Muscle layer of duodenum (tissue), 2 donors: Measurements from ENCODE around the gene TTLL11.
A peak's percentile ranks its signal among the peaks of the same experiment; 100 is the strongest.

Source experiments
- H3K27ac ChIP-seq: one replicate; pipeline ENCODE4 v1.7.0; 2013; ENCODE audit warnings: mild to moderate bottlenecking, low read length
- H3K27me3 ChIP-seq: one replicate; pipeline ENCODE4 v1.7.0; 2013; ENCODE audit warnings: low read depth, mild to moderate bottlenecking, control low read depth, low read length
- H3K36me3 ChIP-seq, 2 donors: one replicate each; pipeline ENCODE4 v1.7.0; 2013; ENCODE audit warnings: low read length in 2 of 2, control low read depth in 1 of 2, mild to moderate bottlenecking in 1 of 2; ENCODE audit not compliant: insufficient read depth in 2 of 2, control insufficient read depth in 1 of 2
- H3K4me1 ChIP-seq, 2 donors: one replicate each; pipeline ENCODE4 v1.7.0; 2013; ENCODE audit warnings: low read length in 2 of 2, mild to moderate bottlenecking in 2 of 2, control low read depth in 1 of 2, moderate library complexity in 1 of 2; ENCODE audit not compliant: insufficient read depth in 2 of 2, control insufficient read depth in 1 of 2
- H3K4me3 ChIP-seq, 2 donors: one replicate each; pipeline ENCODE4 v1.7.0; 2013; ENCODE audit warnings: low read length in 2 of 2, low read depth in 1 of 2, mild to moderate bottlenecking in 1 of 2
- H3K9me3 ChIP-seq, 2 donors: one replicate each; pipeline ENCODE4 v1.7.0; 2013; ENCODE audit warnings: low read length in 2 of 2, control low read depth in 1 of 2, mild to moderate bottlenecking in 1 of 2; ENCODE audit not compliant: control insufficient read depth in 1 of 2
- donor health status: healthy.

Gene TTLL11

GRCh38 chr9:122130837-122131236 is 37.7 kb upstream of the TTLL11 start:
- Histone ChIP-seq H3K9me3 (no peaks in the 10 kb centered on the region), H3K27ac (no peak overlapping the region), H3K36me3 (no peaks in the 10 kb centered on the region), H3K4me3 (no peak overlapping the region), H3K27me3 (peaks cover 6% of the 10 kb centered on the region), H3K4me1 (peaks cover 1 to 12% of the 10 kb centered on the region in 2 donors)

GRCh38 chr9:122129969-122130368 is 36.9 kb upstream of the TTLL11 start:
- no peak overlapping the region for H3K27ac ChIP-seq
- H3K27me3 ChIP-seq = peaks cover 12% of the 10 kb centered on the region
- peaks cover 6 to 21% of the 10 kb centered on the region in 2 donors for H3K4me1 ChIP-seq
- no peaks in the 10 kb centered on the region for H3K36me3 ChIP-seq
- no peaks in the 10 kb centered on the region for H3K9me3 ChIP-seq
- no peak overlapping the region for H3K4me3 ChIP-seq

GRCh38 chr9:122128969-122129343 is 35.8 kb upstream of the TTLL11 start:
- Histone ChIP-seq H3K27ac (no peak overlapping the region), H3K27me3 (peaks cover 12% of the 10 kb centered on the region), H3K36me3 (no peaks in the 10 kb centered on the region)

GRCh38 chr9:122128007-122128968 is 35.2 kb upstream of the TTLL11 start:
- peaks cover 6 to 21% of the 10 kb centered on the region in 2 donors for H3K4me1 ChIP-seq
- peaks cover 12% of the 10 kb centered on the region for H3K27me3 ChIP-seq
- H3K27ac ChIP-seq = no peak overlapping the region
- H3K4me3 ChIP-seq = no peak overlapping the region
- H3K36me3 ChIP-seq = no peaks in the 10 kb centered on the region
- no peaks in the 10 kb centered on the region for H3K9me3 ChIP-seq

More at GRCh38 chr9:122128969-122129343, 35.8 kb upstream of the TTLL11 start:
- Histone ChIP-seq H3K4me3 (no peak overlapping the region), H3K9me3 (no peaks in the 10 kb centered on the region), H3K4me1 (peaks cover 6 to 21% of the 10 kb centered on the region in 2 donors)

DNA sequence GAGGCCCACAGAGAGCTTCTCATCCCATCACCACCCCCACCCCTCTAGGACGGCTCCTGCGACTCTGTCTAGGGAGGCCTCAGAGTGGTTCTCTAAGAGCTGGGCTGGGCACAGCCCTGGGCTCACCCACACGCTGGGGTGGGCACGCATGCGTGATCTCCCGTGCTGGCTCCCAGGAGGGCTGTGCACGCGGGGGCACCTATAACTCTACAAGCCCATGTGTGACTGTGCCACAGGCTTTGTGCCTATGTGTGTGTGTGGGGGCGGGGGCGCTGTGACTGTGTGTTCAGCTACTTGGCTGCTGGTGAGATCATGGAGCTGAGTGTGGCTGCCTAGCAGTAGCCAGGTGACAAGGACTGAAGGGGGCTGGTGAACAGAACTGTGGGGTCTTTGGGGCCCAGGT is 34.3 kb upstream of the TTLL11 start:
- H3K36me3 ChIP-seq = no peaks in the 10 kb centered on the region
- H3K4me1 ChIP-seq = peaks cover 6 to 21% of the 10 kb centered on the region in 2 donors
- H3K27ac ChIP-seq = no peak overlapping the region
- no peaks in the 10 kb centered on the region for H3K9me3 ChIP-seq
- no peak overlapping the region for H3K4me3 ChIP-seq
- peaks cover 12% of the 10 kb centered on the region for H3K27me3 ChIP-seq

- H3K27me3 ChIP-seq = peaks cover 12% of the 10 kb centered on the region
- H3K4me3 ChIP-seq = peak overlapping the region; percentile 39 to 59
- no peaks in the 10 kb centered on the region for H3K9me3 ChIP-seq
- H3K27ac ChIP-seq = no peak overlapping the region
- no peaks in the 10 kb centered on the region for H3K36me3 ChIP-seq
- peaks cover 6 to 21% of the 10 kb centered on the region in 2 donors for H3K4me1 ChIP-seq
These were observed 33.5 kb upstream of the TTLL11 start for GRCh38 chr9:122126331-122127261.

- Histone ChIP-seq H3K27ac (no peak overlapping the region), H3K4me1 (peaks cover 6 to 21% of the 10 kb centered on the region in 2 donors), H3K9me3 (no peaks in the 10 kb centered on the region), H3K36me3 (no peaks in the 10 kb centered on the region), H3K27me3 (peaks cover 12% of the 10 kb centered on the region), H3K4me3 (peak overlapping the region; percentile 39 to 59)
These were observed 32.6 kb upstream of the TTLL11 start for GRCh38 chr9:122125509-122126330.

GRCh38 chr9:122125158-122125508 is 32.0 kb upstream of the TTLL11 start:
- peaks cover 12% of the 10 kb centered on the region for H3K27me3 ChIP-seq
- no peak overlapping the region for H3K4me3 ChIP-seq
- H3K36me3 ChIP-seq = no peaks in the 10 kb centered on the region
- peaks cover 6 to 21% of the 10 kb centered on the region in 2 donors for H3K4me1 ChIP-seq
- no peak overlapping the region for H3K27ac ChIP-seq
- no peaks in the 10 kb centered on the region for H3K9me3 ChIP-seq

GRCh38 chr9:122124528-122124927 is 31.4 kb upstream of the TTLL11 start:
- H3K4me3 ChIP-seq = no peak overlapping the region
- peaks cover 12% of the 10 kb centered on the region for H3K27me3 ChIP-seq
- no peaks in the 10 kb centered on the region for H3K9me3 ChIP-seq
- H3K27ac ChIP-seq = no peak overlapping the region
- H3K4me1 ChIP-seq = peaks cover 6 to 21% of the 10 kb centered on the region in 2 donors
- no peaks in the 10 kb centered on the region for H3K36me3 ChIP-seq

DNA sequence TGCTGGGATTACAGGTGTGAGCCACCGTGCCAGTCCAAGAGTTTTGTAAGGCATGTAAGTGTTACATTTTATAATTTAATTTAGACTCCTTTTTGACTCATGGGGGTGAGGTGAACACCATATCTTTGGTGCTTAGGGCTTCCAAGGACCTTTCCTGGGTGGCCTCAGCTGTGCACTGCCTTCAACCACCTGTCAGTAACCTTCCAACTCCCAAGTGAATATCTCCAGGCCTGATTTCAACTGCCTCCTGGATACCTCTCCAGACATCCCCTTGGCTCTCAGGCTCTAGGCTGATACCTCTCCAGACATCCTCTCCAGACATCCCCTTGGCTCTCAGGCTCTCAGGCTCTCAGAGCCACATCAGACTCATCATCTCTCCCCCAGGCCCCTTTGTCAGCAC is 30.9 kb upstream of the TTLL11 start:
- H3K27me3 ChIP-seq = peaks cover 12% of the 10 kb centered on the region
- no peak overlapping the region for H3K27ac ChIP-seq
- H3K4me3 ChIP-seq = no peak overlapping the region
- no peaks in the 10 kb centered on the region for H3K36me3 ChIP-seq
- H3K9me3 ChIP-seq = no peaks in the 10 kb centered on the region
- H3K4me1 ChIP-seq = peaks cover 6 to 21% of the 10 kb centered on the region in 2 donors
